Smooth muscle cell (in vitro differentiated cells): Measurements from ENCODE around the gene TM6SF1. TPM values are rescaled to one million over a fixed set of nuclear protein-coding genes. Genes with fewer than 3 reads are reported as not detected.

Experiments
- DNase-seq: peaks from one replicate; lab custom pipeline; 2025; ENCODE audit not compliant: unreplicated experiment; lab: John Stamatoyannopoulos, UW
- H2AFZ ChIP-seq: fragments of 200-600 bp; sonication (generic); 2 replicates; pipeline ENCODE4 v1.6.0; 2016; ENCODE audit warnings: antibody characterized with exemption, low read depth, mild to moderate bottlenecking
- H3F3A ChIP-seq: fragments of 200-600 bp; sonication (generic); 2 replicates; pipeline ENCODE4 v1.6.0; 2017; ENCODE audit warnings: antibody characterized with exemption, low read depth
- H3K27ac ChIP-seq: fragments of 200-600 bp; sonication (generic); 2 replicates; pipeline ENCODE4 v1.5.1; 2016; ENCODE audit warnings: low read depth, mild to moderate bottlenecking
- H3K27me3 ChIP-seq: fragments of 200-600 bp; sonication (generic); 2 replicates; pipeline ENCODE4 v1.6.1; 2016; ENCODE audit warnings: low read depth, mild to moderate bottlenecking
- H3K36me3 ChIP-seq: fragments of 200-600 bp; sonication (generic); 2 replicates; pipeline ENCODE4 v1.5.1; 2016; ENCODE audit warnings: low read depth
- H3K4me1 ChIP-seq: fragments of 200-600 bp; sonication (generic); 2 replicates; pipeline ENCODE4 v1.5.1; 2016; ENCODE audit warnings: low read depth
- H3K4me2 ChIP-seq: fragments of 200-600 bp; sonication (generic); 2 replicates; pipeline ENCODE4 v1.6.0; 2016; ENCODE audit warnings: mild to moderate bottlenecking
- H3K4me3 ChIP-seq: fragments of 200-600 bp; sonication (generic); 2 replicates; pipeline ENCODE4 v1.5.1; 2016; ENCODE audit warnings: mild to moderate bottlenecking
- H3K79me2 ChIP-seq: fragments of 200-600 bp; sonication (generic); 2 replicates; pipeline ENCODE4 v1.6.0; 2016; ENCODE audit warnings: low read depth, mild to moderate bottlenecking
- H3K9ac ChIP-seq: fragments of 200-600 bp; sonication (generic); 2 replicates; pipeline ENCODE4 v1.6.0; 2016; ENCODE audit warnings: low read depth
- H3K9me3 ChIP-seq: fragments of 200-600 bp; sonication (generic); replicated peaks from 2 replicates; pipeline ENCODE4 v1.5.1; 2016; ENCODE audit warnings: low read depth
- H4K20me1 ChIP-seq: fragments of 200-600 bp; sonication (generic); 2 replicates; pipeline ENCODE4 v1.6.0; 2016; ENCODE audit warnings: low read depth
- WGBS: methylation state at CpG from one replicate; pipeline ENCODE4 v1.1.7; 2016; ENCODE audit warnings: low lambda C conversion rate; 5-methylcytosine and 5-hydroxymethylcytosine counted together
- polyA plus RNA-seq: library from polyadenylated mRNA; unstranded; fragments of >200 nt; fragmentation: Nextera tagmentation; extraction: Ambion mirVana; gene quantifications from 2 replicates; pipeline ENCODE4 v1.2.1, GENCODE V29; 2016
- total RNA-seq: library from RNA; depleted of rRNA; stranded (reverse); fragments of >200 nt; gene quantifications from 2 replicates; pipeline ENCODE4 v1.2.3, GENCODE V29; 2014
- TF ChIP-seq, protein P1 (sequence below): fragments of 200-600 bp; sonication (generic); IDR thresholded peaks from 2 replicates; pipeline ENCODE4 v1.5.1; 2017; ENCODE audit warnings: borderline replicate concordance, mild to moderate bottlenecking, antibody characterized with exemption; ENCODE audit not compliant: insufficient read depth, poor library complexity, severe bottlenecking

TM6SF1 gene
- total and polyA plus RNA-seq, 2 experiments from 2014 or later: 1.5 TPM; not detected in 1

DNA sequence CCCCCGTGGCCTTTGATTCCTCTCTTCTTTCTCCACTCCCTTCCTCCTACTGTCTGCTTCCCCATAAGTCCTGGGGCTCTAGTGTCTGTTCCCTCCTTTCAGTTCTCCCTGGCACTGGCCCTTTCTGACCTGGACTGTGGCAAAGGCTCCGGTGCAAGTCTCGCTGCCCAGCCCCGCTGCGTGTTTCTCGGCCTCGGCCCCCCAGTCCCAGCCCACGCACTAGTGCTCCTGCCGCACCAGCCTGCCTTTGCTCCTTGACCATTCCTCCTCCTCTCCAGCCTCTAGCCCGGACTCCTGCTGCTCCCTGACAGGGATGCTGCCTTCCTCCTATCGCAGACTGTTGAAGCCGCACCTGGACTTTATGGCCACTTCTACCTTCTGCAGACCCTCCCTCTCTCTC is 2.1 kb downstream of the TM6SF1 start:
- TF ChIP-seq, protein P1, sequence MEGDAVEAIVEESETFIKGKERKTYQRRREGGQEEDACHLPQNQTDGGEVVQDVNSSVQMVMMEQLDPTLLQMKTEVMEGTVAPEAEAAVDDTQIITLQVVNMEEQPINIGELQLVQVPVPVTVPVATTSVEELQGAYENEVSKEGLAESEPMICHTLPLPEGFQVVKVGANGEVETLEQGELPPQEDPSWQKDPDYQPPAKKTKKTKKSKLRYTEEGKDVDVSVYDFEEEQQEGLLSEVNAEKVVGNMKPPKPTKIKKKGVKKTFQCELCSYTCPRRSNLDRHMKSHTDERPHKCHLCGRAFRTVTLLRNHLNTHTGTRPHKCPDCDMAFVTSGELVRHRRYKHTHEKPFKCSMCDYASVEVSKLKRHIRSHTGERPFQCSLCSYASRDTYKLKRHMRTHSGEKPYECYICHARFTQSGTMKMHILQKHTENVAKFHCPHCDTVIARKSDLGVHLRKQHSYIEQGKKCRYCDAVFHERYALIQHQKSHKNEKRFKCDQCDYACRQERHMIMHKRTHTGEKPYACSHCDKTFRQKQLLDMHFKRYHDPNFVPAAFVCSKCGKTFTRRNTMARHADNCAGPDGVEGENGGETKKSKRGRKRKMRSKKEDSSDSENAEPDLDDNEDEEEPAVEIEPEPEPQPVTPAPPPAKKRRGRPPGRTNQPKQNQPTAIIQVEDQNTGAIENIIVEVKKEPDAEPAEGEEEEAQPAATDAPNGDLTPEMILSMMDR: no peak

DNA sequence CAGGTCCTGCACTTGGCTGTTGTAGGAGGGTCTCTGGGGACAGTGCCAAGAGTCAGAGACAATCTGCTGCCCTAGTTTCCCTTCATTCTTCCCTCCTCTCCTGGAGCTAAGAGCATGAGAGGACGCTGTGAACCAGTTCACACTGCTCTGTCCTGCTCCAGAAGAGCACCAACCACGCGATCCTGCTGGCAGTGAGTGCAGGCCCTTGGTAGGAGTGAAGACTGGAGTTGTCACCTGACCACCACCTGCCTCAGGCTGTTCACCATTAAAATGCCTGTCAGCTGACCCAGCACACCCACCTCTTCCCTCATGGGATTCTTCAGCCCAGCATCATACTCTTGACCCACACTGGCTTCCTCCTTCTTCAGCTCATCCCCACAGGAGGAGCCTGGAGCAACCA is 2.9 kb downstream of the TM6SF1 start:
- no peak overlapping the region for H3K27ac ChIP-seq
- no peak for DNase-seq
- H3F3A ChIP-seq: no peaks in the 10 kb centered on the region
- H3K9ac ChIP-seq: no peak overlapping the region
- no peaks in the 10 kb centered on the region for H3K9me3 ChIP-seq
- no peak overlapping the region for H2AFZ ChIP-seq
- no peaks in the 10 kb centered on the region for H3K36me3 ChIP-seq
- H4K20me1 ChIP-seq: no peaks in the 10 kb centered on the region
- H3K4me2 ChIP-seq: no peak overlapping the region
- TF ChIP-seq, protein P1: no peak
- peaks cover 4% of the 10 kb centered on the region for H3K4me1 ChIP-seq
- H3K79me2 ChIP-seq: no peaks in the 10 kb centered on the region
- no peak overlapping the region for H3K4me3 ChIP-seq
- 82% methylated on average over 3 of the region's 3 CpGs for WGBS
- H3K27me3 ChIP-seq: peaks cover 54% of the 10 kb centered on the region

More for the DNA sequence above, 2.1 kb downstream of the TM6SF1 start:
- Histone ChIP-seq H3K9me3 (no peaks in the 10 kb centered on the region), H3F3A (no peaks in the 10 kb centered on the region), H3K36me3 (no peaks in the 10 kb centered on the region), H3K4me2 (no peak overlapping the region), H3K27me3 (peaks cover 59% of the 10 kb centered on the region), H3K9ac (no peak overlapping the region), H2AFZ (no peak overlapping the region), H3K4me3 (no peak overlapping the region), H3K4me1 (peaks cover 4% of the 10 kb centered on the region), H3K27ac (no peak overlapping the region), H4K20me1 (no peaks in the 10 kb centered on the region), H3K79me2 (no peaks in the 10 kb centered on the region)
- WGBS: 89% methylated on average over 12 of the region's 12 CpGs
- no peak for DNase-seq

GRCh38 chr15:83111149-83111548 is 3.7 kb downstream of the TM6SF1 start:
- H3K4me1 ChIP-seq: peaks cover 4% of the 10 kb centered on the region

More at GRCh38 chr15:83111149-83111548, 3.7 kb downstream of the TM6SF1 start:
- Histone ChIP-seq H3K4me2 (no peak overlapping the region), H3K9me3 (no peaks in the 10 kb centered on the region), H3K27me3 (peaks cover 46% of the 10 kb centered on the region), H3K27ac (no peak overlapping the region), H3K79me2 (no peaks in the 10 kb centered on the region), H3K36me3 (no peaks in the 10 kb centered on the region), H4K20me1 (no peaks in the 10 kb centered on the region), H3F3A (no peaks in the 10 kb centered on the region), H2AFZ (no peak overlapping the region), H3K4me3 (no peak overlapping the region), H3K9ac (no peak overlapping the region)
- 88% methylated on average over 3 of the region's 3 CpGs for WGBS
- TF ChIP-seq, protein P1: no peak
- DNase-seq: no peak
